Measurements from ENCODE around the gene GANAB. TPM values are rescaled to one million over a fixed set of nuclear protein-coding genes. Genes with fewer than 3 reads are reported as not detected.

GANAB gene
- total and polyA plus RNA-seq, 5 donors from 2014 or later, result 128 to 169 (median 136) TPM

GRCh38 chr11:62682518-62682917, 36.1 kb upstream of the GANAB start:
- Histone ChIP-seq H3K4me1 (ENCODE audit: control insufficient read depth, insufficient read depth, low read length, poor library complexity, severe bottlenecking) (peaks cover 16% of the 10 kb centered on the region), H3K27me3 (ENCODE audit: control insufficient read depth, insufficient read depth, low read length) (peaks cover 2% of the 10 kb centered on the region), H3K4me3 (ENCODE audit: low read depth, low read length) (no peak overlapping the region), H3K27ac (ENCODE audit: insufficient read depth, low read length, poor library complexity, severe bottlenecking) (no peak overlapping the region), H3K9me3 (ENCODE audit: control insufficient read depth in 2 of 2, low read length in 2 of 2) (no peaks in the 10 kb centered on the region), H3K36me3 (ENCODE audit: control insufficient read depth, insufficient read depth, low read length) (peaks cover 3% of the 10 kb centered on the region)
- Mint-ChIP-seq H3K4me3 (no peak overlapping the region), H3K9me3 (no peaks in the 10 kb centered on the region), H3K27ac (no peak overlapping the region), H3K4me1 (peaks cover 5 to 26% (median 18%) of the 10 kb centered on the region in 4 donors), H3K36me3 (peaks cover 5% of the 10 kb centered on the region), H3K27me3 (no peaks in the 10 kb centered on the region)
- ATAC-seq (ENCODE audit: low read depth in 2 of 2) (no peak), DNase-seq (no peak)

DNA sequence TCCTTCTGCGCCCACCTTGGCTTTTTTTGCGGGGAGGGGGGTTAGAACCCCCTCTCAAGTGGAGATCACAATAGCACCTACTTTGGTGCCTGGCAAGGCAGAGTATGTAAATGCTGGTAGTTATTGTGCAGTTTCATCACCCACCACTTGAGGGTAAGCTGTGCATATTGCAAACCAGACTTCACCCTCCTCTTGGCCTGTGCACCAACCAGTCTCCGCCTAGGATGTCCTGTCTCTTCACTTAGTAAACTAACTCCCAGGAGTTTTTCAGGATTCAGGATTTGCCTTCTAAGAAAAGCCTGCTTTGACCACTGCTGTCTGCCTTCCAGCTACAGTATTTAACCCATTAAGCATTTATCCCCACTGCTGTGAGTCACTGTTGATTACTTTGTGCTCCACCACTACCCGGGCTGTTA, 34.4 kb upstream of the GANAB start:
- peak overlapping the region; percentile 64 to 91 (median 88) for H3K4me3 Mint-ChIP-seq
- DNase-seq, result peak in 2 of 3 donors; percentile 58 to 77

GRCh38 chr11:62678770-62679696, 32.6 kb upstream of the GANAB start, which contains the start of gene UBXN1:
TSS of gene UBXN1 (minus strand) at chr11:62679073. CDS start at chr11:62678923, 150 bp downstream.
- peak; percentile 81 to 89 (median 81) for DNase-seq
- peak within 1 kb of the TSS; percentile 90 for H3K4me3 ChIP-seq (ENCODE audit: low read depth, low read length)
- peaks cover 5 to 43% (median 28%) of the 10 kb centered on the region in 4 donors for H3K4me1 Mint-ChIP-seq

More for the DNA sequence above, 34.4 kb upstream of the GANAB start:
- Mint-ChIP-seq H3K27me3 (no peaks in the 10 kb centered on the region), H3K36me3 (peaks cover 15% of the 10 kb centered on the region), H3K4me1 (peaks cover 5 to 33% (median 24%) of the 10 kb centered on the region in 4 donors), H3K27ac (peak overlapping the region in 2 of 3 donors; percentile 52 to 83), H3K9me3 (no peaks in the 10 kb centered on the region)
- ATAC-seq (ENCODE audit: low read depth in 2 of 2), result peak; percentile 74 to 76
- Histone ChIP-seq H3K9me3 (ENCODE audit: control insufficient read depth in 2 of 2, low read length in 2 of 2) (no peaks in the 10 kb centered on the region), H3K27ac (ENCODE audit: insufficient read depth, low read length, poor library complexity, severe bottlenecking) (peak overlapping the region; percentile 33), H3K4me3 (ENCODE audit: low read depth, low read length) (no peak overlapping the region), H3K27me3 (ENCODE audit: control insufficient read depth, insufficient read depth, low read length) (no peaks in the 10 kb centered on the region), H3K36me3 (ENCODE audit: control insufficient read depth, insufficient read depth, low read length) (peaks cover 18% of the 10 kb centered on the region), H3K4me1 (ENCODE audit: control insufficient read depth, insufficient read depth, low read length, poor library complexity, severe bottlenecking) (peaks cover 29% of the 10 kb centered on the region)

DNA sequence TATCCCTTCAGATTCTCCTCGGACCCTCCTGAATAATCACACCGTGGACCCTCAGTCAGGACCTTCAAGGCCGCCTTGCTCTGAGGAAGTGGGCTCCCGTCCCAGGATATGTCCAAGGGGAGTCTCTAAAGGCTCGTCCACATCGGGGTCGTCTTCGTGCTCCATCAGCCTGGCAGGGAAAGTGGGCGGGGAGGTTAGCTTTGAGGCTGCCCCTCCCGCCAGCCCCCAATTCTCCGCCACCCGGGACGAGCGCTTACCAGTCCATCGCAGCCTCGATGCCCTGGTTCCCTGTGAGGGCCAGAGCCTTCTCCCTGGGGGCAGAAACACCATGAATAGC, 32.0 kb upstream of the GANAB start:
- no peaks in the 10 kb centered on the region for H3K27me3 ChIP-seq (ENCODE audit: control insufficient read depth, insufficient read depth, low read length)
- peaks cover 27% of the 10 kb centered on the region for H3K36me3 ChIP-seq (ENCODE audit: control insufficient read depth, insufficient read depth, low read length)
- peak overlapping the region; percentile 93 to 96 (median 96) for H3K27ac Mint-ChIP-seq
- peak overlapping the region; percentile 91 to 97 (median 94) for H3K4me3 Mint-ChIP-seq
- H3K27ac ChIP-seq (ENCODE audit: insufficient read depth, low read length, poor library complexity, severe bottlenecking), result peak overlapping the region; percentile 95
- no peaks in the 10 kb centered on the region for H3K9me3 Mint-ChIP-seq
- no peaks in the 10 kb centered on the region for H3K27me3 Mint-ChIP-seq
- peaks cover 18% of the 10 kb centered on the region for H3K36me3 Mint-ChIP-seq
- H3K4me1 ChIP-seq (ENCODE audit: control insufficient read depth, insufficient read depth, low read length, poor library complexity, severe bottlenecking), result peaks cover 29% of the 10 kb centered on the region
- H3K4me1 Mint-ChIP-seq, result peaks cover 5 to 48% (median 28%) of the 10 kb centered on the region in 4 donors
- no peak for DNase-seq
- peak in 1 of 2 donors; percentile 7 for ATAC-seq (ENCODE audit: low read depth in 2 of 2)
- peak overlapping the region; percentile 90 for H3K4me3 ChIP-seq (ENCODE audit: low read depth, low read length)
- H3K9me3 ChIP-seq (ENCODE audit: control insufficient read depth in 2 of 2, low read length in 2 of 2), result no peaks in the 10 kb centered on the region

More at GRCh38 chr11:62678770-62679696, 32.6 kb upstream of the GANAB start, which contains the start of gene UBXN1:
- Histone ChIP-seq H3K36me3 (ENCODE audit: control insufficient read depth, insufficient read depth, low read length) (peaks cover 24% of the 10 kb centered on the region), H3K27me3 (ENCODE audit: control insufficient read depth, insufficient read depth, low read length) (no peaks in the 10 kb centered on the region), H3K4me1 (ENCODE audit: control insufficient read depth, insufficient read depth, low read length, poor library complexity, severe bottlenecking) (peaks cover 29% of the 10 kb centered on the region), H3K9me3 (ENCODE audit: control insufficient read depth in 2 of 2, low read length in 2 of 2) (no peaks in the 10 kb centered on the region), H3K27ac (ENCODE audit: insufficient read depth, low read length, poor library complexity, severe bottlenecking) (peak within 1 kb of the TSS; percentile 95)
- no peaks in the 10 kb centered on the region for H3K27me3 Mint-ChIP-seq
- H3K36me3 Mint-ChIP-seq, result peaks cover 18% of the 10 kb centered on the region
- peak within 1 kb of the TSS; percentile 91 to 97 (median 94) for H3K4me3 Mint-ChIP-seq
- H3K9me3 Mint-ChIP-seq, result no peaks in the 10 kb centered on the region
- peak; percentile 84 to 87 for ATAC-seq (ENCODE audit: low read depth in 2 of 2)
- H3K27ac Mint-ChIP-seq, result peak within 1 kb of the TSS; percentile 93 to 96 (median 96)

DNA sequence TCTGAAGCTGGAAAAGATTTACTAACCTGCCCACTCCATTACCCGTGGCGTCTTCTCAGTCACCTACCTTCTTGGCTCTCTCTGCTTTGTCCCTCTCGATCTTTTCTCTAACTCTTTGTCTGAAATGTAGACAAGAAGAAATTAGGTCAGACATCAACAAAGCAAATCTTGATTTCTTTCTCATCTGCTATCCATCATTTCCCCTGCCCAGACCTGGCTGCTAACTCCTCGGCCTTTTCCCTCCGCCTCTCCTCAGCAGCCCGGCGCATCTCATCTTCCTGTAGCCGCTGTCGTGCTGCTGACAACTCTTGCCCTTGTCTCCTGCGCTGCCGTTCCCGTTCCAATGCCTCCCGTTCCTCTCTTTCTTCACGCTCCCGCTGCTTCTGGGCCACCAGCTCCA, 31.3 kb upstream of the GANAB start:
- Mint-ChIP-seq H3K4me1 (peaks cover 5 to 55% (median 29%) of the 10 kb centered on the region in 4 donors), H3K36me3 (peaks cover 18% of the 10 kb centered on the region), H3K27ac (peak overlapping the region; percentile 26 to 96 (median 96)), H3K27me3 (no peaks in the 10 kb centered on the region), H3K4me3 (peak overlapping the region; percentile 91 to 97 (median 94)), H3K9me3 (no peaks in the 10 kb centered on the region)
- H3K27me3 ChIP-seq (ENCODE audit: control insufficient read depth, insufficient read depth, low read length), result no peaks in the 10 kb centered on the region
- no peaks in the 10 kb centered on the region for H3K9me3 ChIP-seq (ENCODE audit: control insufficient read depth in 2 of 2, low read length in 2 of 2)
- peak overlapping the region; percentile 95 for H3K27ac ChIP-seq (ENCODE audit: insufficient read depth, low read length, poor library complexity, severe bottlenecking)
- H3K36me3 ChIP-seq (ENCODE audit: control insufficient read depth, insufficient read depth, low read length), result peaks cover 27% of the 10 kb centered on the region
- ATAC-seq (ENCODE audit: low read depth in 2 of 2), result no peak
- no peak for DNase-seq
- H3K4me1 ChIP-seq (ENCODE audit: control insufficient read depth, insufficient read depth, low read length, poor library complexity, severe bottlenecking), result peaks cover 36% of the 10 kb centered on the region
- peak overlapping the region; percentile 90 for H3K4me3 ChIP-seq (ENCODE audit: low read depth, low read length)

- peak overlapping the region; percentile 37 to 96 (median 71) for H3K27ac Mint-ChIP-seq
- no peaks in the 10 kb centered on the region for H3K9me3 ChIP-seq (ENCODE audit: control insufficient read depth in 2 of 2, low read length in 2 of 2)
- H3K27me3 Mint-ChIP-seq, result no peaks in the 10 kb centered on the region
- ATAC-seq (ENCODE audit: low read depth in 2 of 2) (no peak), DNase-seq (no peak)
- H3K4me1 Mint-ChIP-seq, result peaks cover 5 to 60% (median 32%) of the 10 kb centered on the region in 4 donors
- no peaks in the 10 kb centered on the region for H3K27me3 ChIP-seq (ENCODE audit: control insufficient read depth, insufficient read depth, low read length)
- H3K36me3 ChIP-seq (ENCODE audit: control insufficient read depth, insufficient read depth, low read length), result peaks cover 27% of the 10 kb centered on the region
- H3K36me3 Mint-ChIP-seq, result peaks cover 18% of the 10 kb centered on the region
- H3K4me3 ChIP-seq (ENCODE audit: low read depth, low read length), result no peak overlapping the region
- H3K27ac ChIP-seq (ENCODE audit: insufficient read depth, low read length, poor library complexity, severe bottlenecking), result peak overlapping the region; percentile 95
- H3K4me3 Mint-ChIP-seq, result peak overlapping the region; percentile 91 to 97 (median 94)
- no peaks in the 10 kb centered on the region for H3K9me3 Mint-ChIP-seq
- H3K4me1 ChIP-seq (ENCODE audit: control insufficient read depth, insufficient read depth, low read length, poor library complexity, severe bottlenecking), result peaks cover 41% of the 10 kb centered on the region
These were observed 30.7 kb upstream of the GANAB start for GRCh38 chr11:62677156-62677555.

- H3K4me3 ChIP-seq (ENCODE audit: low read depth, low read length), result no peak overlapping the region
- H3K36me3 ChIP-seq (ENCODE audit: control insufficient read depth, insufficient read depth, low read length), result peaks cover 27% of the 10 kb centered on the region
- H3K4me1 Mint-ChIP-seq, result peaks cover 5 to 62% (median 33%) of the 10 kb centered on the region in 4 donors
- peaks cover 19% of the 10 kb centered on the region for H3K36me3 Mint-ChIP-seq
- no peaks in the 10 kb centered on the region for H3K9me3 ChIP-seq (ENCODE audit: control insufficient read depth in 2 of 2, low read length in 2 of 2)
- peaks cover 45% of the 10 kb centered on the region for H3K4me1 ChIP-seq (ENCODE audit: control insufficient read depth, insufficient read depth, low read length, poor library complexity, severe bottlenecking)
- H3K27ac Mint-ChIP-seq, result peak overlapping the region in 2 of 3 donors; percentile 29 to 37
- no peaks in the 10 kb centered on the region for H3K27me3 ChIP-seq (ENCODE audit: control insufficient read depth, insufficient read depth, low read length)
- no peak for DNase-seq
- H3K27me3 Mint-ChIP-seq, result no peaks in the 10 kb centered on the region
- peak overlapping the region; percentile 27 to 97 (median 92) for H3K4me3 Mint-ChIP-seq
- peak overlapping the region; percentile 33 for H3K27ac ChIP-seq (ENCODE audit: insufficient read depth, low read length, poor library complexity, severe bottlenecking)
- no peaks in the 10 kb centered on the region for H3K9me3 Mint-ChIP-seq
- ATAC-seq (ENCODE audit: low read depth in 2 of 2), result no peak
These were observed 30.3 kb upstream of the GANAB start for GRCh38 chr11:62676698-62677097.

Measured in CD4-positive, CD25-positive, alpha-beta regulatory T cell (primary cell).